Retinal pigment epithelial cell (primary cell): ENCODE results near the gene CCDC28B.

Source experiments
- DNase-seq: peaks from one replicate; pipeline ENCODE4 v3.0.0-alpha.2; 2010; ENCODE audit warnings: low read depth
- H3K4me3 ChIP-seq: 2 replicates; pipeline ENCODE4 v1.5.1; 2011; ENCODE audit warnings: mild to moderate bottlenecking, low read length, control low read depth, moderate library complexity
- CTCF ChIP-seq: conservative IDR thresholded peaks from 2 replicates; pipeline ENCODE4 v1.5.1; 2011; ENCODE audit warnings: low read depth, low read length, control low read depth, inconsistent platforms

The CCDC28B gene

GRCh38 chr1:32221980-32222755 is 21.8 kb downstream of the CCDC28B start, which contains the start of the genes EIF3I and TMEM234:
Gene EIF3I (plus strand): TSS chr1:32222407. CDS start chr1:32222442, 35 bp downstream.
Gene TMEM234 (minus strand): TSS chr1:32222353. CDS start chr1:32222322, 31 bp downstream.
- DNase-seq: peak; percentile 61
- peak within 1 kb of the TSS; percentile 98 for H3K4me3 ChIP-seq
- TF ChIP-seq CTCF: no peak

- DNase-seq: no peak
- no peak overlapping the region for H3K4me3 ChIP-seq
- no peak for TF ChIP-seq CTCF
Measured at GRCh38 chr1:32223683-32224082, 23.3 kb downstream of the CCDC28B start.

- no peak for DNase-seq
- no peak for TF ChIP-seq CTCF
- no peak overlapping the region for H3K4me3 ChIP-seq
Measured at GRCh38 chr1:32224285-32224684, 23.9 kb downstream of the CCDC28B start.

GRCh38 chr1:32228771-32229170 is 28.4 kb downstream of the CCDC28B start:
- no peak for DNase-seq
- TF ChIP-seq CTCF: no peak

GRCh38 chr1:32231843-32232432 is 31.5 kb downstream of the CCDC28B start:
- DNase-seq: no peak
- H3K4me3 ChIP-seq: no peak overlapping the region

More at GRCh38 chr1:32228771-32229170, 28.4 kb downstream of the CCDC28B start:
- no peak overlapping the region for H3K4me3 ChIP-seq

GRCh38 chr1:32232558-32233304 is 32.3 kb downstream of the CCDC28B start:
- H3K4me3 ChIP-seq: no peak overlapping the region
- no peak for TF ChIP-seq CTCF

More at GRCh38 chr1:32231843-32232432, 31.5 kb downstream of the CCDC28B start:
- no peak for TF ChIP-seq CTCF

More at GRCh38 chr1:32232558-32233304, 32.3 kb downstream of the CCDC28B start:
- DNase-seq: no peak
